HepG2 (cell line): ENCODE data around the gene NOL12. TPM values are rescaled to one million over a fixed set of nuclear protein-coding genes. Genes with fewer than 3 reads are reported as not detected.

Experiments used
- ATAC-seq: fragments of 200-7000 bp; cut with Tn5 transposase; 3 replicates; pipeline ENCODE4 v1.9.1; 2020; ENCODE audit warnings: mild to moderate bottlenecking, moderate library complexity
- BruUV-seq: library from RNA; stranded (reverse); fragments of 400-500 nt; replicated peaks from 2 replicates; lab custom pipeline; 2021; lab: Mats Ljungman, UMichigan
- CTCF ChIA-PET: fragments of 300-600 bp; formaldehyde crosslinking; extraction: SDS; loops from one replicate; lab custom pipeline; 2021; ENCODE audit warnings: low total read pairs, inconsistent platforms, low intra/inter-chr PET ratio; lab: Yijun Ruan, JAX
- POLR2A ChIA-PET: fragments of 350-600 bp; sonication (Branson Sonifier 250); formaldehyde crosslinking; loops from one replicate; lab custom pipeline; 2020; ENCODE audit warnings: antibody characterized with exemption, inconsistent platforms; lab: Yijun Ruan, JAX
- DNase-seq: peaks from one replicate; pipeline ENCODE4 v3.0.0-alpha.2; 2015; ENCODE audit warnings: low spot score
- FAIRE-seq: peaks from 3 replicates; lab custom pipeline; 2011; peaks lifted over from hg19 to GRCh38; lab: Jason Lieb, UNC
- H2AFZ ChIP-seq: one replicate; pipeline ENCODE4 v1.6.1; 2011; ENCODE audit warnings: low read length, inconsistent platforms
- H3K27ac ChIP-seq: fragments of 300-600 bp; 3 replicates; pipeline ENCODE4 v1.8.0; 2011; ENCODE audit warnings: mixed run types, mild to moderate bottlenecking, mixed read lengths, low read length, inconsistent platforms; ENCODE audit not compliant: insufficient read depth; ENCODE audit errors: extremely low read length
- H3K27me3 ChIP-seq, 2 experiments: fragments of 200-600 bp in 1 of 2; 2 replicates in 1 of 2; 3 replicates in 1 of 2; pipeline versions ENCODE4 v1.6.0 to v1.8.0; 2011; ENCODE audit warnings: low read length in 2 of 2, mild to moderate bottlenecking in 2 of 2, moderate library complexity in 2 of 2, inconsistent platforms in 1 of 2; ENCODE audit not compliant: insufficient read depth in 2 of 2, control insufficient read depth in 1 of 2
- H3K36me3 ChIP-seq, 2 experiments: fragments of 200-600 bp in 1 of 2; replicated peaks in 1 of 2; 2 replicates in 1 of 2; 3 replicates in 1 of 2; pipeline versions ENCODE4 v1.5.1 to v1.8.0; 2011; ENCODE audit warnings: low read length in 2 of 2, inconsistent platforms in 1 of 2; ENCODE audit not compliant: insufficient read depth in 2 of 2, control insufficient read depth in 1 of 2
- H3K4me1 ChIP-seq: 2 replicates; pipeline ENCODE4 v1.5.1; 2012; ENCODE audit warnings: low read length, inconsistent platforms; ENCODE audit not compliant: insufficient read depth
- H3K4me2 ChIP-seq: 2 replicates; pipeline ENCODE4 v1.6.0; 2011; ENCODE audit warnings: low read depth, low read length, inconsistent platforms
- H3K4me3 ChIP-seq, 3 experiments: fragments of 200-600 bp in 1 of 3; sonication (generic), shearing (Covaris generic) in 1 of 3; replicated peaks in 1 of 3; 2 replicates each; pipeline ENCODE4 v1.5.1; 2011 to 2016; ENCODE audit warnings: low read length in 3 of 3, inconsistent platforms in 2 of 3, low read depth in 2 of 3, mild to moderate bottlenecking in 2 of 3, control low read depth in 1 of 3, mixed read lengths in 1 of 3; ENCODE audit not compliant: insufficient read depth in 1 of 3
- H3K79me2 ChIP-seq: one replicate; pipeline ENCODE4 v1.6.1; 2011; ENCODE audit warnings: low read length, inconsistent platforms; ENCODE audit not compliant: insufficient read depth
- H3K9ac ChIP-seq: 2 replicates; pipeline ENCODE4 v1.6.0; 2011; ENCODE audit warnings: mild to moderate bottlenecking, low read depth, low read length, inconsistent platforms; ENCODE audit not compliant: insufficient read depth
- H3K9me3 ChIP-seq: 2 replicates; pipeline ENCODE4 v1.5.1; 2012; ENCODE audit warnings: mild to moderate bottlenecking, low read length
- H4K20me1 ChIP-seq: 2 replicates; pipeline ENCODE4 v1.6.0; 2011; ENCODE audit warnings: inconsistent platforms, mild to moderate bottlenecking, low read length, moderate library complexity; ENCODE audit not compliant: insufficient read depth
- KDM6A ChIP-seq: IDR thresholded peaks from 2 replicates; pipeline ENCODE4 v1.6.1; 2016; ENCODE audit warnings: low read depth
- MBNL3 ChIP-seq: fragments of 250-450 bp; sonication (Bioruptor Pico); conservative IDR thresholded peaks from 2 replicates; pipeline ENCODE4 v1.8.0; 2022; ENCODE audit warnings: mild to moderate bottlenecking, inconsistent platforms
- SNAI1 ChIP-seq: sonication (generic); formaldehyde crosslinking; IDR thresholded peaks from 2 replicates; pipeline ENCODE4 v1.5.0; 2020; ENCODE audit warnings: mild to moderate bottlenecking, missing genetic modification reagents, borderline replicate concordance
- ZNF329 ChIP-seq: sonication (generic); formaldehyde crosslinking; IDR thresholded peaks from 2 replicates; pipeline ENCODE4 v1.9.0; 2021; ENCODE audit warnings: low read depth, mild to moderate bottlenecking, missing genetic modification reagents
- ZNF558 ChIP-seq: sonication (generic); formaldehyde crosslinking; IDR thresholded peaks from 2 replicates; pipeline ENCODE4 v1.9.0; 2022; ENCODE audit warnings: mild to moderate bottlenecking, missing genetic modification reagents, borderline replicate concordance
- ZNF788 ChIP-seq: sonication (generic); formaldehyde crosslinking; IDR thresholded peaks from 2 replicates; pipeline ENCODE4 v1.5.0; 2020; ENCODE audit warnings: mild to moderate bottlenecking, missing genetic modification reagents, borderline replicate concordance
- WGBS: methylation state at CpG from one replicate; pipeline ENCODE4 v1.1.6; 2017; ENCODE audit warnings: low lambda C conversion rate; 5-methylcytosine and 5-hydroxymethylcytosine counted together
- in situ Hi-C: cut with HindIII; loops from 2 replicates; pipeline ENCODE4 v1.10.0; 2017; ENCODE audit warnings: low pct_unique_long_range_greater_than_20kb; ENCODE audit not compliant: extremely low pct_ligation_motif_present
- intact Hi-C: fragments of 100-400 bp; cut with micrococcal nuclease; formaldehyde crosslinking; loops from one replicate; pipeline ENCODE4 v1.10.0; 2022; ENCODE audit not compliant: unreplicated experiment
- polyA plus RNA-seq, 8 experiments: library from polyadenylated mRNA; depleted of rRNA in 3 of 8; stranded (reverse) in 7 of 8; unstranded in 1 of 8; fragments of >200 nt; fragmentation: Illumina TruSeq in 4 of 8; extraction: Trizol in 4 of 8; gene quantifications; 2 replicates each; pipeline versions ENCODE4 v1.2.1 to v1.2.3, GENCODE V29; 2011 to 2016; ENCODE audit warnings: low read depth in 4 of 8, missing spikeins in 1 of 8, mixed read lengths in 1 of 8; ENCODE audit not compliant: insufficient read depth in 1 of 8
- total RNA-seq, 5 experiments: library from RNA; depleted of rRNA; stranded (reverse); fragments of >200 nt; fragmentation: Illumina TruSeq; extraction: Trizol; gene quantifications; 2 replicates each; pipeline ENCODE4 v1.2.3, GENCODE V29; 2016; ENCODE audit warnings: low read depth in 1 of 5
- TF ChIP-seq, protein P1 (sequence below): sonication (generic); IDR thresholded peaks from 2 replicates; pipeline ENCODE4 v1.6.1; 2016; ENCODE audit warnings: low read depth, borderline replicate concordance
- TF ChIP-seq, protein P2 (sequence below): sonication (generic); formaldehyde crosslinking; IDR thresholded peaks from 2 replicates; pipeline ENCODE4 v1.4.0; 2020; ENCODE audit warnings: missing genetic modification reagents
- TF ChIP-seq, protein P3 (sequence below): sonication (generic); formaldehyde crosslinking; IDR thresholded peaks from 2 replicates; pipeline ENCODE4 v1.8.0; 2022; ENCODE audit warnings: low read depth, missing genetic modification reagents

NOL12 gene
- total and polyA plus RNA-seq, 2 of the 13 experiments (the other 11 are each of a cell fraction or from before 2014, with no cell fraction given) = 14.3 to 31.4 TPM

DNA sequence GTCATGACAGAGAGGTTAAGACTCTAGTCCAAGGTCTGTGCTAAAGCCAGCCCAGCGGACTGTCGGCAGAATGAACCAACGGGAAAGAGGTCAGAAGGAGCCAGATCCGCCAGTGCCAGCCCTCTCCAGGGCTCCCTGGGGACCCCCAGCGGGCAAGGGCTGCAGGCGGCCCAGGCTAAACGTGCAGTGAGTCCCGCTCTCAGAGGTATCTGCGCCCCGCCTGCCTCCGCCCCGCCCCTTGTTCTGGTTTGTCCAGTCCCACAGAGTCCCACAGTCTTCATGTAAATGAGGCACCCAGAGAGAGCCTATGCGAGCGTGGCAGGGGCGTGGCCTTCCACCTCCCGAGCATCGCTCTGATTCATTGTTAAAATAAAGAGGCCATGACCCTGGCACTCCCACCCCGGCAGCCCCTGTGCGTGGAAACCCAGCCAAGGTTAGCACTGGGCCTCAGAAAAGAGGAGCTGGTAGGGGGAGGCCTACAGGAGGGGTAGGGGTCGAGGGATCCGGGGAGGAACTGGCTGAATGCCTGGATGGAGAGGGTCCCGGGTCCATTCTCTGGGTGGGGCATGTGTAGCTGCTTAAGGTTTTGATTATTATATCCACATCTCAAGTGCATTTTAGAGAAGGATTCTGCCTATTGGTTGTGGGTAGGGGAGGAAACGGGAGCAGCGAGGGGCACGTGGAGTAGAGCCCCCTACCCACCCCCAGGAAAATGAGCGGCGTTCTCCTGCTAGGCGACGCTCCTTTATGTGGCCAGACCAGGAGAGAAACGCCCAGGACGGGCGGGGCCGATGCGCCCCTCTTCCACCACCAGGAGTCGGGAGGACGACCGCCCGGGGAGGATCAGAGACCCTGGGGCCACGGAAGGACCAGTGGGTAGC lies 10.8 kb downstream of the NOL12 start, which contains the start of gene TRIOBP:
Gene TRIOBP, plus strand, starts transcription at position 392 of the 881 bp plus-strand sequence. CDS start 4,318 bp downstream, outside the sequence.
- CTCF ChIA-PET = no interaction called here
- no TSS peak for BruUV-seq

DNA sequence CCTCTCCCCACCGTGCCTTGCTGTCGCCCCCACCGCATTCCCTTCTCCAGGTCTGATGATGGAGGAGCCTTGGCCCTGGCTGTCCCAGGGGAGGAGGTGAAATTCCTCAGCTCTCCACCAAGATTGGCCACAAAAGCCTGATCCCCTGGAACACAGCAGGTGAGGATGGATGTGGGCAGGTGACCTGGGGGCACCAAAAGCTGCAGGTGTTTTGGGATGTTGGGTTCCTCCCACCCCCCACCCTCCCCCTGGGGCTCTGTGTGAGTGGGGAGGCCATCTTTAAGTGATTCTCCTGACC lies 11.3 kb downstream of the NOL12 start:
- H3K36me3 ChIP-seq = peaks cover 7 to 8% of the 10 kb centered on the region in 2 experiments; a peak in 4 of 5 replicates
- in situ Hi-C loops = no loop called here
- TF ChIP-seq, protein P1, sequence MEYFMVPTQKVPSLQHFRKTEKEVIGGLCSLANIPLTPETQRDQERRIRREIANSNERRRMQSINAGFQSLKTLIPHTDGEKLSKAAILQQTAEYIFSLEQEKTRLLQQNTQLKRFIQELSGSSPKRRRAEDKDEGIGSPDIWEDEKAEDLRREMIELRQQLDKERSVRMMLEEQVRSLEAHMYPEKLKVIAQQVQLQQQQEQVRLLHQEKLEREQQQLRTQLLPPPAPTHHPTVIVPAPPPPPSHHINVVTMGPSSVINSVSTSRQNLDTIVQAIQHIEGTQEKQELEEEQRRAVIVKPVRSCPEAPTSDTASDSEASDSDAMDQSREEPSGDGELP = no peak
- TF ChIP-seq, protein P2, sequence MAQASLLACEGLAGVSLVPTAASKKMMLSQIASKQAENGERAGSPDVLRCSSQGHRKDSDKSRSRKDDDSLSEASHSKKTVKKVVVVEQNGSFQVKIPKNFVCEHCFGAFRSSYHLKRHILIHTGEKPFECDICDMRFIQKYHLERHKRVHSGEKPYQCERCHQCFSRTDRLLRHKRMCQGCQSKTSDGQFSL (CRISPR knock-in tag) = no peak
- TF ChIP-seq MBNL3 (CRISPR knock-in tag) = no peak
- no peak for FAIRE-seq
- no peak overlapping the region for H3K9ac ChIP-seq
- no TSS peak for BruUV-seq
- H3K9me3 ChIP-seq = no peaks in the 10 kb centered on the region
- no peak overlapping the region for H3K4me2 ChIP-seq
- no peaks in the 10 kb centered on the region for H3K79me2 ChIP-seq
- H2AFZ ChIP-seq = no peak overlapping the region
- ChIA-PET POLR2A (interaction anchor here (1.3 to 2.2 kb wide), 2 partner anchors 12 to 39 kb away, joined by 3 to 9 read pairs; partner anchors contain the start of genes NOL12 and PDXP), CTCF (no interaction called here)
- ATAC-seq = no peak
- H4K20me1 ChIP-seq = no peaks in the 10 kb centered on the region
- 100% methylated on average over 3 of the region's 3 CpGs for WGBS
- H3K27ac ChIP-seq = no peak overlapping the region
- H3K4me1 ChIP-seq = no peaks in the 10 kb centered on the region
- DNase-seq = no peak
- intact Hi-C loops = no loop called here
- no peaks in the 10 kb centered on the region for H3K27me3 ChIP-seq
- H3K4me3 ChIP-seq = no peak overlapping the region

More for the DNA sequence above, 10.8 kb downstream of the NOL12 start, which contains the start of gene TRIOBP:
- ATAC-seq (peak; percentile 53; the same call in 2 of the 3 replicates), DNase-seq (no peak), FAIRE-seq (no peak)
- H3K4me2 ChIP-seq = no peak within 1 kb of the TSS
- no peaks in the 10 kb centered on the region for H4K20me1 ChIP-seq
- no peak for TF ChIP-seq SNAI1 (CRISPR knock-in tag)
- TF ChIP-seq ZNF558 (CRISPR knock-in tag) = no peak
- TF ChIP-seq ZNF329 (CRISPR knock-in tag) = no peak
- TF ChIP-seq KDM6A (CRISPR knock-in tag) = no peak
- TF ChIP-seq, protein P3, sequence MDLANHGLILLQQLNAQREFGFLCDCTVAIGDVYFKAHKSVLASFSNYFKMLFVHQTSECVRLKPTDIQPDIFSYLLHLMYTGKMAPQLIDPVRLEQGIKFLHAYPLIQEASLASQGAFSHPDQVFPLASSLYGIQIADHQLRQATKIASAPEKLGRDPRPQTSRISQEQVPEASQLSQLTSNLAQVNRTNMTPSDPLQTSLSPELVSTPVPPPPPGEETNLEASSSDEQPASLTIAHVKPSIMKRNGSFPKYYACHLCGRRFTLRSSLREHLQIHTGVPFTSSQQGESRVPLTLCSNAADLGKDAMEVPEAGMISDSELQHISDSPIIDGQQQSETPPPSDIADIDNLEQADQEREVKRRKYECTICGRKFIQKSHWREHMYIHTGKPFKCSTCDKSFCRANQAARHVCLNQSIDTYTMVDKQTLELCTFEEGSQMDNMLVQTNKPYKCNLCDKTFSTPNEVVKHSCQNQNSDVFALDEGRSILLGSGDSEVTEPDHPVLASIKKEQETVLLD = no peak
- no peak for TF ChIP-seq ZNF788 (CRISPR knock-in tag)
- no peaks in the 10 kb centered on the region for H3K27me3 ChIP-seq
- no peak within 1 kb of the TSS for H3K9ac ChIP-seq
- no peak within 1 kb of the TSS for H3K4me3 ChIP-seq
- H3K79me2 ChIP-seq = no peaks in the 10 kb centered on the region
- WGBS = 92% methylated on average over 38 of the region's 39 CpGs
- H2AFZ ChIP-seq = no peak within 1 kb of the TSS
- intact Hi-C loops = no loop called here
- in situ Hi-C loops = no loop called here
- no peak within 1 kb of the TSS for H3K27ac ChIP-seq
- peaks cover 7 to 10% of the 10 kb centered on the region in 2 experiments; a peak in 4 of 5 replicates for H3K36me3 ChIP-seq
- no peaks in the 10 kb centered on the region for H3K4me1 ChIP-seq
- POLR2A ChIA-PET = interaction anchor here (1.3 to 2.2 kb wide), 2 partner anchors 11 to 39 kb away, joined by 3 to 9 read pairs; partner anchors contain the start of genes NOL12 and PDXP
- no peaks in the 10 kb centered on the region for H3K9me3 ChIP-seq
